Stimulated activated CD4-positive, alpha-beta T cell treated with anti-CD3 and anti-CD28 coated beads, Interleukin-4, amount 100 ng/mL, for 24 hours (primary cell): ENCODE measurements around the gene KIAA1671.
A peak's percentile ranks its signal among the peaks of the same experiment; 100 is the strongest.
"Not testable (repeated sequence)": the region's sequence is repeated elsewhere in the genome, so short reads cannot be mapped to it uniquely, and the experiment has no call there.

Experiments used
- DNase-seq: peaks from one replicate; pipeline ENCODE4 v3.0.0-alpha.2; 2020

The KIAA1671 gene

GRCh38 chr22:25207553-25208157, 255.1 kb downstream of the KIAA1671 start:
- DNase-seq: no peak

- DNase-seq: no peak
These were observed 255.8 kb downstream of the KIAA1671 start for GRCh38 chr22:25208328-25208727.

GRCh38 chr22:25208743-25209505, 256.4 kb downstream of the KIAA1671 start:
- no peak for DNase-seq

- no peak for DNase-seq
These were observed 258.3 kb downstream of the KIAA1671 start for GRCh38 chr22:25210793-25211192.

- DNase-seq: no peak
These were observed 259.8 kb downstream of the KIAA1671 start for GRCh38 chr22:25212337-25212736.

GRCh38 chr22:25213221-25213620, 260.7 kb downstream of the KIAA1671 start:
- no peak for DNase-seq

- DNase-seq: no peak
These were observed 263.7 kb downstream of the KIAA1671 start for GRCh38 chr22:25216230-25216629.

- no peak for DNase-seq
These were observed 266.7 kb downstream of the KIAA1671 start, which contains the start of gene CRYBB2 for GRCh38 chr22:25219211-25219689. CRYBB2 (plus strand) TSS chr22:25219639; CDS start chr22:25221430, 1,791 bp downstream.

- no peak for DNase-seq
These were observed 267.5 kb downstream of the KIAA1671 start for GRCh38 chr22:25219948-25220442.

- no peak for DNase-seq
These were observed 269.3 kb downstream of the KIAA1671 start for GRCh38 chr22:25221790-25222189.

- no peak for DNase-seq
These were observed 270.8 kb downstream of the KIAA1671 start for GRCh38 chr22:25223269-25223850.

- no peak for DNase-seq
These were observed 276.3 kb downstream of the KIAA1671 start for GRCh38 chr22:25228822-25229221.

- not testable (repeated sequence) for DNase-seq
These were observed 278.2 kb downstream of the KIAA1671 start for GRCh38 chr22:25230760-25231159.

- no peak for DNase-seq
These were observed 279.8 kb downstream of the KIAA1671 start for GRCh38 chr22:25232301-25232700.

- DNase-seq: not testable (repeated sequence)
These were observed 281.2 kb downstream of the KIAA1671 start for GRCh38 chr22:25233706-25234105.

- peak; percentile 70 for DNase-seq
These were observed 283.2 kb downstream of the KIAA1671 start for GRCh38 chr22:25235547-25236290.

GRCh38 chr22:25236417-25236816, 283.9 kb downstream of the KIAA1671 start:
- DNase-seq: no peak

- DNase-seq: no peak
These were observed 285.0 kb downstream of the KIAA1671 start for GRCh38 chr22:25237503-25237902.

GRCh38 chr22:25238058-25238457, 285.5 kb downstream of the KIAA1671 start:
- DNase-seq: not testable (repeated sequence)
